MCF 10A (cell line): ENCODE measurements around the gene NCK2. TPM values are rescaled to one million over a fixed set of nuclear protein-coding genes. Genes with fewer than 3 reads are reported as not detected.

Source experiments
- BruUV-seq: library from RNA; stranded (reverse); fragments of 400-500 nt; replicated peaks from 2 replicates; lab custom pipeline; 2021; lab: Mats Ljungman, UMichigan
- CTCF ChIA-PET: fragments of 300-600 bp; sonication (Branson Sonifier 250); formaldehyde crosslinking; extraction: SDS; loops from one replicate; lab custom pipeline; 2021; ENCODE audit warnings: antibody characterized with exemption, inconsistent platforms; lab: Yijun Ruan, JAX
- POLR2A ChIA-PET: fragments of 300-600, 350-650 bp; sonication (Branson Sonifier 250); formaldehyde crosslinking; extraction: SDS; loops from one replicate; lab custom pipeline; 2020; ENCODE audit warnings: antibody characterized with exemption, inconsistent platforms; lab: Yijun Ruan, JAX
- DNase-seq: peaks from one replicate; pipeline ENCODE4 v3.0.0-alpha.2; 2018; ENCODE audit not compliant: unreplicated experiment
- H3K27ac Mint-ChIP-seq: one replicate; pipeline ENCODE4 v1.8.0; 2022; ENCODE audit warnings: mild to moderate bottlenecking, low read depth, mixed read lengths; ENCODE audit not compliant: unreplicated experiment
- H3K27me3 Mint-ChIP-seq: one replicate; pipeline ENCODE4 v1.8.0; 2022; ENCODE audit warnings: mixed read lengths; ENCODE audit not compliant: insufficient read depth, unreplicated experiment
- H3K36me3 Mint-ChIP-seq: one replicate; pipeline ENCODE4 v1.8.0; 2022; ENCODE audit warnings: mild to moderate bottlenecking, moderate library complexity, mixed read lengths; ENCODE audit not compliant: insufficient read depth, unreplicated experiment
- H3K4me1 Mint-ChIP-seq: one replicate; pipeline ENCODE4 v1.8.0; 2022; ENCODE audit warnings: mixed read lengths; ENCODE audit not compliant: insufficient read depth, unreplicated experiment
- H3K4me3 Mint-ChIP-seq: one replicate; pipeline ENCODE4 v1.8.0; 2022; ENCODE audit warnings: mild to moderate bottlenecking, moderate library complexity, mixed read lengths; ENCODE audit not compliant: unreplicated experiment
- H3K9me3 Mint-ChIP-seq: one replicate; pipeline ENCODE4 v1.8.0; 2022; ENCODE audit warnings: mixed read lengths; ENCODE audit not compliant: unreplicated experiment
- intact Hi-C: fragments of 100-400 bp; cut with micrococcal nuclease; formaldehyde crosslinking; loops from 2 replicates; pipeline ENCODE4 v1.14.1; 2022
- total RNA-seq: library from RNA; stranded (reverse); gene quantifications from 2 replicates; pipeline ENCODE4 v1.2.3, GENCODE V29; 2022
- TF ChIP-seq, protein P1 (sequence below): fragments of 200-600 bp; IDR thresholded peaks from one replicate; pipeline ENCODE4 v1.8.0; 2022; ENCODE audit warnings: antibody characterized with exemption, mild to moderate bottlenecking; ENCODE audit not compliant: unreplicated experiment

NCK2 gene
- total RNA-seq, 1 experiment from 2014 or later, result 36.5 TPM

DNA sequence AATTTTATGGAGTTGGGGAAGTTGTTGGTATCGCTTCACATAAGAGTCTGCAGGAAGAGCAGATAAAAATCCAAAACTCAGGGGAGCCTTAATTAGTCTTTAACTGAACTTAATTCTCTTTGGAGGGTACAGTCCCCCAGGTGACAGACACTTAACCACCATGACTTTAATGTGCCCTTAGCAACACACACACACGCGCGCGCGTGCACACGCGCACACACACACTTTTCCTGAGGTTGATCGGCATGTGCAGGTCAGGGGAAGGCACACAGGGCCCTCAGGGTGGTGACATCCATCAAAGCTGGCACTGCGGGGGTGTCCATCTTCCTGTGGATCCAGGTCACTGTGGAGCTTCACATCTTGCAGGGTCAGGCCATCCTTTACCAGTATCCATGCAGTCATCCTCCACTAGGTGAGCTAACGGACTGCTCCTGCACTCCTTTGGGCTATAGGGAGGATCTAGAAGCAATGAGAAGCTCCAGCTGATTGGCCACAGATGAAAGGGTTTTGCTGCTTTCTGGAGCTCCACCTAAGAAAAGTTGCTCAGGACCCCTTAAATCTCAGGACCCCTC lies 21.9 kb upstream of the NCK2 start:
- Mint-ChIP-seq H3K27ac (no peak overlapping the region), H3K4me3 (no peak overlapping the region)

DNA sequence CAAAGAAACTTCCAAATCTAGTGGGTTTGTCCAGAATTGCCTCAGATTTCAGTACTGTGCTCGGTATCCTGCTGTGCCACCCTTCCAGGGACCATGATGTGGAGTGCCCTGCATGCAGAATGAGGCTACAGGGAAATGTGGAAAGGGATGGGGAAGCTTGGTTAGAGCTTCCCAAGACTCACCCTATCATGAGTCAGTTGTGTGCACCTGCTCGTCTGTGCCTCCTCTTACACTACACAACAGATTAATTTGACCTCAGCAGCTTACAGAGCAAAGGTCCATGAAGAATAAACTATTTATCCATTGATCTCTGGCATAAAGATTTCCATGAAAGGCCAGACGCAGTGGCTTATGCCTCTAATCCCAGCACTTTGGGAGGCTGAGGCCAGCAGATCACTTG lies 21.3 kb upstream of the NCK2 start:
- Mint-ChIP-seq H3K27me3 (no peaks in the 10 kb centered on the region), H3K4me3 (no peak overlapping the region), H3K27ac (no peak overlapping the region), H3K9me3 (peaks cover 7% of the 10 kb centered on the region), H3K36me3 (no peaks in the 10 kb centered on the region), H3K4me1 (no peaks in the 10 kb centered on the region)
- TF ChIP-seq, protein P1, sequence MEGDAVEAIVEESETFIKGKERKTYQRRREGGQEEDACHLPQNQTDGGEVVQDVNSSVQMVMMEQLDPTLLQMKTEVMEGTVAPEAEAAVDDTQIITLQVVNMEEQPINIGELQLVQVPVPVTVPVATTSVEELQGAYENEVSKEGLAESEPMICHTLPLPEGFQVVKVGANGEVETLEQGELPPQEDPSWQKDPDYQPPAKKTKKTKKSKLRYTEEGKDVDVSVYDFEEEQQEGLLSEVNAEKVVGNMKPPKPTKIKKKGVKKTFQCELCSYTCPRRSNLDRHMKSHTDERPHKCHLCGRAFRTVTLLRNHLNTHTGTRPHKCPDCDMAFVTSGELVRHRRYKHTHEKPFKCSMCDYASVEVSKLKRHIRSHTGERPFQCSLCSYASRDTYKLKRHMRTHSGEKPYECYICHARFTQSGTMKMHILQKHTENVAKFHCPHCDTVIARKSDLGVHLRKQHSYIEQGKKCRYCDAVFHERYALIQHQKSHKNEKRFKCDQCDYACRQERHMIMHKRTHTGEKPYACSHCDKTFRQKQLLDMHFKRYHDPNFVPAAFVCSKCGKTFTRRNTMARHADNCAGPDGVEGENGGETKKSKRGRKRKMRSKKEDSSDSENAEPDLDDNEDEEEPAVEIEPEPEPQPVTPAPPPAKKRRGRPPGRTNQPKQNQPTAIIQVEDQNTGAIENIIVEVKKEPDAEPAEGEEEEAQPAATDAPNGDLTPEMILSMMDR, result no peak
- POLR2A ChIA-PET, result interaction anchor here (1.9 kb wide), 1 partner anchor 10 kb away, joined by 7 read pairs; no protein-coding TSS in a partner anchor
- CTCF ChIA-PET, result interaction anchor here (0.9 to 1.0 kb wide), 2 partner anchors 286 to 301 kb away, joined by 3 read pairs; no protein-coding TSS in a partner anchor
- intact Hi-C loops, result no loop called here
- no TSS peak for BruUV-seq
- no peak for DNase-seq

More for the DNA sequence above, 21.9 kb upstream of the NCK2 start:
- Mint-ChIP-seq H3K4me1 (no peaks in the 10 kb centered on the region), H3K27me3 (no peaks in the 10 kb centered on the region), H3K9me3 (peaks cover 7% of the 10 kb centered on the region), H3K36me3 (no peaks in the 10 kb centered on the region)
- POLR2A ChIA-PET, result interaction anchor here (1.9 kb wide), 1 partner anchor 9 kb away, joined by 7 read pairs; no protein-coding TSS in a partner anchor
- TF ChIP-seq, protein P1, result no peak
- no peak for DNase-seq
- no TSS peak for BruUV-seq
- intact Hi-C loops, result no loop called here
- CTCF ChIA-PET, result interaction anchor here (0.9 to 1.0 kb wide), 2 partner anchors 287 to 301 kb away, joined by 3 read pairs; no protein-coding TSS in a partner anchor

DNA sequence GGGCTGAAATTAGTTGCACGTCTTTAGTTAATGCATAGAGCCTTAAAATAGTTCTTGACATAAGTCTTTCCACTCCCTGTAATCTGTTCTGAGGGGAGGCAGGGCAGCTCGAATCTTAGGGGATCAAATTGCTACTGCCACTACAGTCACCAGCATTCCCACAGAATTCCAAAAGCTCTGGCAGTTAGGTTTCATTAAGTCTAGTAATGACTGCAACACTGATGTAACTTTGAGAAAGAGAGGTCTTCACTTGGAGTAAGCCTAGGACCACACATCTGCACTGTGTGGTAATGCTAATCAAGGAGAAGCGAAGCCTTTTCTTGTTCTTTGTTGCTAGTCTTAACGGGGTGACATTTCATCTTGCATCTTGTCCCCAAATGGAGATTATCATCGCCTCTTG lies 19.3 kb upstream of the NCK2 start:
- TF ChIP-seq, protein P1, result no peak
- no TSS peak for BruUV-seq
- intact Hi-C loops, result no loop called here
- CTCF ChIA-PET, result interaction anchor here (0.6 kb wide), 1 partner anchor 79 kb away, joined by 3 read pairs; no protein-coding TSS in a partner anchor
- H3K36me3 Mint-ChIP-seq, result no peaks in the 10 kb centered on the region
- POLR2A ChIA-PET, result no interaction called here
- no peaks in the 10 kb centered on the region for H3K27me3 Mint-ChIP-seq
- no peak overlapping the region for H3K27ac Mint-ChIP-seq
- H3K4me1 Mint-ChIP-seq, result no peaks in the 10 kb centered on the region
- no peak for DNase-seq
- peaks cover 7% of the 10 kb centered on the region for H3K9me3 Mint-ChIP-seq
- H3K4me3 Mint-ChIP-seq, result no peak overlapping the region

DNA sequence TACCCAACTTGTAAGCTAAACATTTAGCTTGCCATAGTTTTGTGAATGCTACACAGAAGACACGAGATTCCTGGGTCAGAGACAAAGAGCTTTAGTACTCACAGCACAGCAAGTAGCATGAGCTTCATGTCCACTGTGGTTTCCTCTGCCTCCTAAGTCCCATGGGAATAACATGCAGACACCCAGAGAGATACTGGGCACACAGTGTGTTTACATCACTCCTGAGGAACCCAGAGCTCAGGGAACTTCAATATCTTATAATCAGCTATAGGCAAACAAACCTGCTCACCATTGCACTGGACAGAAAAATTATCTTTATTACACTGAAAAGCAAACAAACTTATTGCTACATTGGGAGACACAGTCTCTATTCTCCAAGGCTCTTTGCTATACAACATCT lies 14.5 kb upstream of the NCK2 start:
- TF ChIP-seq, protein P1, result no peak
- Mint-ChIP-seq H3K4me1 (peaks cover 21% of the 10 kb centered on the region), H3K9me3 (peaks cover 16% of the 10 kb centered on the region), H3K4me3 (no peak overlapping the region), H3K36me3 (peaks cover 5% of the 10 kb centered on the region), H3K27me3 (no peaks in the 10 kb centered on the region), H3K27ac (no peak overlapping the region)
- intact Hi-C loops, result no loop called here
- BruUV-seq, result no TSS peak
- no peak for DNase-seq
- ChIA-PET POLR2A (no interaction called here), CTCF (interaction anchor here (0.5 to 0.7 kb wide), 3 partner anchors 21 to 457 kb away, joined by 3 read pairs; no protein-coding TSS in a partner anchor)
